ENCODE results near the gene PKP1. TPM values are rescaled to one million over a fixed set of nuclear protein-coding genes. Genes with fewer than 3 reads are reported as not detected.

PKP1 gene
- total RNA-seq, 4 donors from 2014 or later = 0.27 to 12.8 (median 4.0) TPM

GRCh38 chr1:201310251-201310985 is 27.1 kb downstream of the PKP1 start:
- WGBS, 2 donors (ENCODE audit: low coverage in 1 of 2) = no CpG with 5 or more reads among the region's 7 CpGs
- Histone ChIP-seq H3K9me3 (no peaks in the 10 kb centered on the region), H3K36me3 (no peaks in the 10 kb centered on the region), H3K27ac (peak overlapping the region in 2 of 4 donors; percentile 28 to 44), H3K4me1 (peaks cover 0 to 29% (median 0%) of the 10 kb centered on the region in 3 donors), H3K27me3 (peaks cover 28% of the 10 kb centered on the region), H3K4me3 (no peak overlapping the region)
- no peak for ATAC-seq
- TF ChIP-seq POLR2A (IDR thresholded peaks at IDR 0.05) (no peak), EP300 (IDR thresholded peaks at IDR 0.05) (no peak), CTCF (IDR thresholded peaks at IDR 0.05) (no peak), POLR2AphosphoS5 (IDR thresholded peaks at IDR 0.05) (no peak)

GRCh38 chr1:201310986-201311355 is 27.7 kb downstream of the PKP1 start:
- ATAC-seq = no peak

GRCh38 chr1:201311356-201312011 is 28.2 kb downstream of the PKP1 start:
- TF ChIP-seq CTCF (IDR thresholded peaks at IDR 0.05) (no peak), POLR2AphosphoS5 (IDR thresholded peaks at IDR 0.05) (no peak), EP300 (IDR thresholded peaks at IDR 0.05) (no peak), POLR2A (IDR thresholded peaks at IDR 0.05) (no peak)
- no peaks in the 10 kb centered on the region for H3K9me3 ChIP-seq
- peaks cover 24% of the 10 kb centered on the region for H3K27me3 ChIP-seq
- peaks cover 0 to 29% (median 0%) of the 10 kb centered on the region in 3 donors for H3K4me1 ChIP-seq
- no peak for ATAC-seq
- H3K4me3 ChIP-seq = no peak overlapping the region
- no peaks in the 10 kb centered on the region for H3K36me3 ChIP-seq
- H3K27ac ChIP-seq = no peak overlapping the region
- 77 to 80% methylated on average over 2 to 4 of the region's 8 CpGs for WGBS, 2 donors (ENCODE audit: low coverage in 1 of 2)

More at GRCh38 chr1:201310986-201311355, 27.7 kb downstream of the PKP1 start:
- H3K4me3 ChIP-seq = no peak overlapping the region
- peaks cover 24% of the 10 kb centered on the region for H3K27me3 ChIP-seq
- WGBS, 2 donors (ENCODE audit: low coverage in 1 of 2) = 0 to 71% methylated on average over 1 to 2 of the region's 4 CpGs
- H3K4me1 ChIP-seq = peaks cover 0 to 29% (median 0%) of the 10 kb centered on the region in 3 donors
- TF ChIP-seq POLR2AphosphoS5 (IDR thresholded peaks at IDR 0.05) = no peak
- TF ChIP-seq POLR2A (IDR thresholded peaks at IDR 0.05) = no peak
- TF ChIP-seq EP300 (IDR thresholded peaks at IDR 0.05) = no peak
- TF ChIP-seq CTCF (IDR thresholded peaks at IDR 0.05) = no peak
- H3K36me3 ChIP-seq = no peaks in the 10 kb centered on the region
- no peaks in the 10 kb centered on the region for H3K9me3 ChIP-seq
- H3K27ac ChIP-seq = no peak overlapping the region

GRCh38 chr1:201312298-201312697 is 29.0 kb downstream of the PKP1 start:
- Histone ChIP-seq H3K36me3 (no peaks in the 10 kb centered on the region), H3K27ac (no peak overlapping the region), H3K9me3 (no peaks in the 10 kb centered on the region), H3K4me3 (no peak overlapping the region), H3K4me1 (peaks cover 0 to 29% (median 0%) of the 10 kb centered on the region in 3 donors), H3K27me3 (peaks cover 24% of the 10 kb centered on the region)
- TF ChIP-seq POLR2AphosphoS5 (IDR thresholded peaks at IDR 0.05) (no peak), CTCF (IDR thresholded peaks at IDR 0.05) (no peak), EP300 (IDR thresholded peaks at IDR 0.05) (no peak), POLR2A (IDR thresholded peaks at IDR 0.05) (no peak)
- no peak for ATAC-seq
- 93% methylated on average over 7 of the region's 7 CpGs; no CpG with 5 or more reads in 1 of the 2 donors for WGBS, 2 donors (ENCODE audit: low coverage in 1 of 2)
